K562 (cell line): ENCODE results near the gene TRPM2. TPM values are rescaled to one million over a fixed set of nuclear protein-coding genes. Genes with fewer than 3 reads are reported as not detected.

Experiments
- ATAC-seq: fragments of 200-7000 bp; cut with Tn5 transposase; 3 replicates; pipeline ENCODE4 v1.9.1; 2020; ENCODE audit warnings: moderate library complexity
- BruUV-seq: library from RNA; stranded (reverse); fragments of 400-500 nt; replicated peaks from 2 replicates; lab custom pipeline; 2021; lab: Mats Ljungman, UMichigan
- CTCF ChIA-PET: fragments of 300-600 bp; formaldehyde crosslinking; extraction: SDS; loops from one replicate; lab custom pipeline; 2021; ENCODE audit warnings: low intra/inter-chr PET ratio; lab: Yijun Ruan, JAX
- POLR2A ChIA-PET: fragments of 300-600, 350-650 bp; sonication (Branson Sonifier 250); formaldehyde crosslinking; extraction: SDS; loops from one replicate; lab custom pipeline; 2021; ENCODE audit warnings: antibody characterized with exemption, inconsistent platforms; lab: Yijun Ruan, JAX
- DNase-seq, 4 experiments: peaks; one replicate each; pipeline versions ENCODE4 v3.0.0 to v3.0.0-alpha.2; 2011 to 2018; ENCODE audit warnings: low spot score in 3 of 4, mixed read lengths in 3 of 4; ENCODE audit errors: extremely low read depth in 1 of 4
- FAIRE-seq: peaks from 2 replicates; lab custom pipeline; 2011; peaks lifted over from hg19 to GRCh38; lab: Jason Lieb, UNC
- H2AFZ ChIP-seq: 2 replicates; pipeline ENCODE4 v1.6.0; 2011; ENCODE audit warnings: low read depth, low read length, control low read depth, inconsistent platforms
- H3K27ac ChIP-seq: fragments of 200-600 bp; 3 replicates; pipeline ENCODE4 v1.8.0; 2011; ENCODE audit warnings: low read depth, mild to moderate bottlenecking, control low read depth, inconsistent platforms, low read length, moderate library complexity, mixed read lengths; ENCODE audit errors: extremely low read depth
- H3K27me3 ChIP-seq, 2 experiments: fragments of 300-600 bp in 1 of 2; 2 replicates in 1 of 2; 3 replicates in 1 of 2; pipeline versions ENCODE4 v1.6.0 to v1.8.0; 2011; ENCODE audit warnings: inconsistent platforms in 2 of 2, low read length in 2 of 2, mild to moderate bottlenecking in 1 of 2, mixed read lengths in 1 of 2, moderate library complexity in 1 of 2; ENCODE audit not compliant: control insufficient read depth in 2 of 2, insufficient read depth in 2 of 2
- H3K36me3 ChIP-seq: fragments of 300-600 bp; 3 replicates; pipeline ENCODE4 v1.8.0; 2011; ENCODE audit warnings: mild to moderate bottlenecking, low read length, inconsistent platforms; ENCODE audit not compliant: control insufficient read depth, insufficient read depth
- H3K4me1 ChIP-seq, 2 experiments: fragments of 200-600 bp in 1 of 2; replicated peaks in 1 of 2; 2 replicates in 1 of 2; 3 replicates in 1 of 2; pipeline versions ENCODE4 v1.5.1 to v1.8.0; 2011; ENCODE audit warnings: inconsistent platforms in 2 of 2, low read length in 2 of 2, mild to moderate bottlenecking in 1 of 2, mixed read lengths in 1 of 2, moderate library complexity in 1 of 2; ENCODE audit not compliant: control insufficient read depth in 2 of 2, insufficient read depth in 2 of 2
- H3K4me2 ChIP-seq: 2 replicates; pipeline ENCODE4 v1.6.1; 2011; ENCODE audit warnings: low read length, control low read depth, inconsistent platforms, mixed read lengths; ENCODE audit not compliant: insufficient read depth
- H3K4me3 ChIP-seq: fragments of 200-600 bp; sonication (generic), shearing (Covaris generic); 2 replicates; pipeline ENCODE4 v1.5.1; 2016; ENCODE audit warnings: control low read depth, inconsistent platforms
- H3K79me2 ChIP-seq: fragments of 200-600 bp; 3 replicates; pipeline ENCODE4 v1.8.0; 2011; ENCODE audit warnings: low read length, inconsistent platforms; ENCODE audit not compliant: control insufficient read depth, insufficient read depth
- H3K9ac ChIP-seq, 2 experiments: 2 replicates each; pipeline versions ENCODE4 v1.6.0 to v1.6.1; 2011; ENCODE audit warnings: low read depth in 2 of 2, low read length in 2 of 2, control low read depth in 1 of 2, inconsistent platforms in 1 of 2, mild to moderate bottlenecking in 1 of 2, mixed read lengths in 1 of 2; ENCODE audit not compliant: insufficient read depth in 1 of 2
- H3K9me1 ChIP-seq: one replicate; pipeline ENCODE4 v1.6.0; 2011; ENCODE audit warnings: inconsistent platforms, mild to moderate bottlenecking, low read length, moderate library complexity; ENCODE audit not compliant: control insufficient read depth, insufficient read depth
- H3K9me3 ChIP-seq: replicated peaks from 2 replicates; pipeline ENCODE4 v1.5.1; 2011; ENCODE audit warnings: low read depth, low read length, inconsistent platforms; ENCODE audit not compliant: control insufficient read depth, insufficient read depth
- H4K20me1 ChIP-seq: replicated peaks from 2 replicates; pipeline ENCODE4 v1.6.1; 2011; ENCODE audit warnings: low read length, inconsistent platforms, mixed read lengths; ENCODE audit not compliant: control insufficient read depth, insufficient read depth
- CHCHD3 ChIP-seq: fragments of 250-450 bp; sonication (Bioruptor Pico); IDR thresholded peaks from 2 replicates; pipeline ENCODE4 v2.1.2; 2022; ENCODE audit warnings: mild to moderate bottlenecking
- GABPB2 ChIP-seq: fragments of 250-450 bp; sonication (Bioruptor Pico); conservative IDR thresholded peaks from 2 replicates; pipeline ENCODE4 v1.5.1; 2021; ENCODE audit warnings: mild to moderate bottlenecking
- HNRNPLL ChIP-seq: fragments of 200-400 bp; formaldehyde crosslinking; IDR thresholded peaks from 2 replicates; pipeline ENCODE4 v1.6.1; 2017; ENCODE audit warnings: low read length, low read depth, mild to moderate bottlenecking; ENCODE audit not compliant: poor library complexity, severe bottlenecking
- POLR2G ChIP-seq: fragments of 200-400 bp; formaldehyde crosslinking; IDR thresholded peaks from 2 replicates; pipeline ENCODE4 v1.6.1; 2017; ENCODE audit warnings: low read depth, mild to moderate bottlenecking, antibody characterized with exemption, low read length, moderate library complexity
- SPI1 ChIP-seq: IDR thresholded peaks from 2 replicates; pipeline ENCODE4 v1.6.1; 2011; ENCODE audit warnings: low read depth, low read length, control low read depth, borderline replicate concordance
- TFE3 ChIP-seq: fragments of 450-650 bp; formaldehyde crosslinking; IDR thresholded peaks from 2 replicates; pipeline ENCODE4 v1.4.0; 2020; ENCODE audit warnings: mild to moderate bottlenecking, mixed read lengths
- WHSC1 ChIP-seq: IDR thresholded peaks from one replicate; pipeline ENCODE4 v1.6.1; 2012; ENCODE audit warnings: low read length, control low read depth, inconsistent platforms
- ZBTB9 ChIP-seq: fragments of 450-650 bp; formaldehyde crosslinking; IDR thresholded peaks from 2 replicates; pipeline ENCODE4 v1.4.0; 2020; ENCODE audit warnings: mild to moderate bottlenecking, moderate library complexity
- WGBS: fragments of 100-300 bp; shearing (Covaris generic); methylation state at CpG from one replicate; pipeline ENCODE4 v1.1.6; 2016; ENCODE audit warnings: low coverage, mixed read lengths; ENCODE audit not compliant: insufficient coverage; ENCODE audit errors: missing lambda C conversion rate; 5-methylcytosine and 5-hydroxymethylcytosine counted together
- in situ Hi-C: fragments of 300-500 bp; cut with MboI; formaldehyde crosslinking; loops from 4 replicates; pipeline ENCODE4 v1.15.0; 2018; ENCODE audit warnings: inconsistent platforms, mixed read lengths
- intact Hi-C: fragments of 100-400 bp; cut with micrococcal nuclease; formaldehyde crosslinking; loops from 2 replicates; pipeline ENCODE4 v1.14.2; 2022
- polyA plus RNA-seq, 8 experiments: library from polyadenylated mRNA; depleted of rRNA in 4 of 8; stranded (reverse) in 5 of 8; unstranded in 3 of 8; fragments of >200 nt; fragmentation: Nextera tagmentation in 2 of 8; fragmentation: Illumina TruSeq in 1 of 8; extraction: Ambion mirVana in 2 of 8; extraction: Trizol in 1 of 8; gene quantifications; 2 replicates each; pipeline versions ENCODE4 v1.2.1 to v1.2.3, GENCODE V29; 2011 to 2014; ENCODE audit warnings: inconsistent platforms in 1 of 8, missing spikeins in 1 of 8
- total RNA-seq, 7 experiments: library from RNA; depleted of rRNA in 6 of 7; stranded (reverse); fragments of >200 nt in 6 of 7; fragmentation: Illumina TruSeq in 2 of 7; extraction: Trizol in 2 of 7; gene quantifications; 2 replicates each; pipeline versions ENCODE4 v1.2.1 to v1.2.3, GENCODE V29; 2011 to 2021; ENCODE audit warnings: low replicate concordance in 1 of 7

TRPM2 gene
- total and polyA plus RNA-seq, 9 of the 15 experiments (the other 6 are each of a cell fraction or from before 2014, with no cell fraction given): 0.33 to 2.1 (median 0.98) TPM; not detected in 2

- no peak for TF ChIP-seq TFE3
- TF ChIP-seq ZBTB9 (CRISPR knock-in tag): no peak
- TF ChIP-seq HNRNPLL: no peak
- no peak for TF ChIP-seq WHSC1
- TF ChIP-seq POLR2G: 0 out of 2 replicates have a peak, but pooled peaks have one; percentile 42
- TF ChIP-seq CHCHD3 (CRISPR knock-in tag): no peak
Observed at GRCh38 chr21:44304877-44305293, 48.5 kb upstream of the TRPM2 start (continued).

- no TSS peak for BruUV-seq
- CTCF ChIA-PET: no interaction called here
- in situ Hi-C loops (no loop called here), intact Hi-C loops (no loop called here)
- Histone ChIP-seq H3K4me3 (no peak overlapping the region), H3K9me3 (no peaks in the 10 kb centered on the region), H3K79me2 (peaks cover 44% of the 10 kb centered on the region), H2AFZ (no peak overlapping the region), H3K27ac (no peak overlapping the region), H3K9me1 (peaks cover 11% of the 10 kb centered on the region), H3K27me3 (no peaks in the 10 kb centered on the region), H3K36me3 (peaks cover 44% of the 10 kb centered on the region; the same call in 2 of the 3 replicates), H3K4me1 (peaks cover 6 to 73% of the 10 kb centered on the region in 2 experiments), H4K20me1 (peaks cover 43% of the 10 kb centered on the region), H3K9ac (peak overlapping the region in 1 of 2 experiments; percentile 75; a peak in 2 of 4 replicates), H3K4me2 (no peak overlapping the region)
- ATAC-seq (no peak), DNase-seq (no peak), FAIRE-seq (no peak)
- TF ChIP-seq GABPB2 (CRISPR knock-in tag) (no peak), SPI1 (peak; percentile 76; the same call in 1 of the 2 replicates)
- 81% methylated on average over 9 of the region's 9 CpGs for WGBS
- POLR2A ChIA-PET: no interaction called here
Observed at GRCh38 chr21:44305691-44306090, 47.7 kb upstream of the TRPM2 start.
